HG02870 (cell line): ENCODE measurements around the gene CDH4.

Source experiments
- ATAC-seq: cut with Tn5 transposase; IDR thresholded peaks from one replicate; pipeline ENCODE4 v1.9.1; 2021; ENCODE audit warnings: mild to moderate bottlenecking, moderate library complexity; ENCODE audit not compliant: unreplicated experiment

The CDH4 gene

DNA sequence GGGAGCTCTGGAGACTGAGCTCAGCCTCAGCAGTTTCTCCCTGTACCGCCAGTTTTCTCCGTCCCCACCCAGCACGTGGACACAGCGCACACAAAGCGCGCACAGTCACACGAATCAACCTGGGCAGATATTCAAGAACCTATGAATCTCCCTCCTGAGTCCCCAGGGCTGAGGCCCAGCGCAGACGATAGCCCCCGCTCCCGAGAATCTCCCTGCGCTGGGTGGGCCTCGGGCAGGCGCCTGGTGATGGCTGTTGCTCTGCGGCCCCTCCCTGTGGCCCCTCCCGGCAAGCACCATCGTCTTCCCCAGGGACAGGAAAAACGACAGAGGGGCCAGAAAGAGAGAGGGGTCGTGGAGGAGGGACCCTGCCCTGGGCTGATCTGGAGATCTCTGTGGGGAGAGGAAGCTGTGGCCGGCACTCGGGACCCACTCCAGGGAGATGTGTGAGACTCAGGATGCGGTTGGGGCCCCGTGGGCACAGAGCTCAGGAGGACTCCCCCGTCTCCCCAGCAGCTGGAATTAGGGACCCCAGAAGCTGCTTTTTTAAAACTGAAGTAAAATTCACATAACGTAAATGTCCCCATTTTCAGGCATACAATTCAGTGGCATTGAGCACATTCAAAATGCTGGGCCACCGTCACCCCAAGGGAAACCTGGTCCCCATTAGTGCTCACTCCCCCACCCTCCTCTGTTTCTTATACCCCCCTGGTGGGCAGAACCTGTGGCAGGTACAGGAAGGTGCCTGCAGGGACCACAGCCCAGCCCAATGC, 482.9 kb downstream of the CDH4 start:
- ATAC-seq: no peak

DNA sequence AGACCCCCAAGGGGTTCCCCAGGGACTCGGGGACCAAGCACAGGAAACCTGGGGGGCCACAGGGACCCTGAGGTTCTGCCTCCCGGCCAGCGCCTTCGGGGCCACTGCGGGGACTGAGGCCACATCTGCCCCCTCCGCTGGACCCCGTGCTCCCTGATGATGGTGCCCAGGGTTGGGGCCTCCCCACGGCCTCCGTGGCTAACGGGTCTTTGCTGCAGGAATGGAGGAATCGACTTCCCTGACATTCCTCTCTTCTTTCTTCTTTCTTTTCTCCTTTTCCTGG, 483.4 kb downstream of the CDH4 start:
- no peak for ATAC-seq

DNA sequence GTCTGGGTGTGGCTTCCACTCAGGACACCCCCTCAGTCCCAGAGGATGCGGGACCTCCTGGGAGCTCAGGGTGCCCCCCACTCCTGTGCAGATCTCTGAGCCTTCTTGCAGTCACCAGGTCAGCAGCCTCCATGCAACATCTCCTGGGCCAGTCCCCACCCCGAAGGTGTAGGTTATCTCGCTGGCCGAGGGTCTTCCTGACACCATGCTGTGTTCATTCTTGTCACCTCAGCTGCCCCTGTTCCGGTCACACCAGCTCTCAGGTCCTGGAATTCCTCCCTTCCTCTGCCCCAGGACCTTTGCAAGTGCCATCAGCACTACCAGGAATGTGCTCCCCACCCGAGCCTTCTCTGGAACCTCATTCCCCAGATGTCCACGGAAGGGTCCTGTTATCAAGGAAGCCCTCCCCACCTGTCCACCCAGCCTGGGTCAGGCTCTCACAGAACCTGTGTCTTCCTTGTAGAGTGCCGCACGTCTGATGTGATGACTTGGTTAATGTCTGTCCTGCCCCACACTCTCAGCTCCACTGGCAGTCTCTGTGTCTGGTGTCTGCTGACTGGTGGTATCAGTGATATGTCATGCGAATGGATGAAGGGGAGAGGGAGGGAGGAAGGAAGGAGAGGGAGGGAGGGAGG, 484.1 kb downstream of the CDH4 start:
- ATAC-seq: no peak

- no peak for ATAC-seq
These were observed 484.8 kb downstream of the CDH4 start for GRCh38 chr20:61736751-61737310.

- ATAC-seq: no peak
These were observed 485.3 kb downstream of the CDH4 start for GRCh38 chr20:61737346-61737745.

DNA sequence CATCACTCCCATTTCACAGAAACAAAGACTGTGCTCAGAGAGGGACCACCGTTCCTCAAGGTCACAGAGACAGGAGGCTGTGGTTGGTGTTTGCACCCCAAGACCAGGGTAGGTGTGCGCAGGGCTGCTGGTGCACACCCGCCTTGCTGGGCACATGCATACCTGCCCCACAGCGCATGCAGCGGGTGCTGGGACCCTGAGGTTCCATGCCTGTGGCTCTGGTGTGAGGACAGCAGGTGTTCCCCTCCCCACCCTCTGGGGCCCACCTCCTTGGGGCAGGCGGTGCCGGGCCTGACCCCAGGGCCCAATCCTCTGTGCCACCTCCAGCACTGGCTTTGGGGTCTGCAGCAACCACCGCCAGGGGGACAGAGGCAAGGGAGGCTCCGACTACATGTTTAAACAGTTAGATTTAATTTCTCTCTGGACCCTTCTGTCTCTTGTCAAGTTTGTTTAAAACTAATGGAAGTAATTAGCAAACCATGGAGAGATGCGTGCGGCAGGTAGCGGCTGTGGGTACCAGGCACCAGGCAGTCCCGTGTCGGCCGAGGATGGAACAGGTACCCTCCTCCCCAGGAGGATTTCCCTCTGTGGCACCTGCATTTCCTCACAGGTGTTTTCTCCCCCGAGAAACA, 485.9 kb downstream of the CDH4 start:
- ATAC-seq: no peak

GRCh38 chr20:61738601-61739069, 486.6 kb downstream of the CDH4 start:
- no peak for ATAC-seq

DNA sequence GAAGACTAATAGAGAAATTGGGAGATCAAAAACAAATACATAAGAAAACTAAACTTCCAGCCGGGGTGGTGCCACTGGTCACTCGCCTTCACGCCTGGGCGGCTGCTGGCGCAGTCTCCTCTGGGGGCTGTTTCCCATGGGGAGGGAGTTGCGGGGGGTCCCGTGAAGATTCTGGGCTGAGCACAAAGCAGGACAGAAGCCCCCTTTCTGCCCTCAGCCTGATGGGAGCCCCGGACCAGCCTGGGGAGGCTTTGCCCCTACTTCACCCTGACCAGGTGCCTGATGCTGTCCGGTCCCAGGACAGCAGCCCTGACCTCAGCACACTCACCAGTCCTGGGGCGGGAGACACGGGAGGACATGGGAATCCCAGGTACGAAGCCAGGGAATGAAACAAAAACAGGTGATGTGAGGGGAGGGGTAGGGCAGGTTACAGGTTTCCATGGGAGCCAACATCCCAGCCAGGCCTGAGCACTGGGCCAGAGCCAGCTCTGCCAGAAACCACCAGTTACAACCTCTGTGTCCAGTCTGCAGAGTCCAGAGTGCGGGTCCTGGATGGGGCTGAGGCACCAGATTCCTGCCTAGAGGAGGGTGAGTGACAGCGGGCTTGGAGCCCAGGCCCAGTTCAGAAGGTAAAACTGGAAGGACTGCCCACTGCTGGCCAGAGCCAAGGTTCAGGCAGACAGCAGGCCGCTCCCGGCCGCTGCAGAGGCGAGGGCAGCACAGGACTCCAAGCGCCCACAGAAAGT, 487.2 kb downstream of the CDH4 start:
- no peak for ATAC-seq

GRCh38 chr20:61739832-61740118, 487.7 kb downstream of the CDH4 start:
- no peak for ATAC-seq

DNA sequence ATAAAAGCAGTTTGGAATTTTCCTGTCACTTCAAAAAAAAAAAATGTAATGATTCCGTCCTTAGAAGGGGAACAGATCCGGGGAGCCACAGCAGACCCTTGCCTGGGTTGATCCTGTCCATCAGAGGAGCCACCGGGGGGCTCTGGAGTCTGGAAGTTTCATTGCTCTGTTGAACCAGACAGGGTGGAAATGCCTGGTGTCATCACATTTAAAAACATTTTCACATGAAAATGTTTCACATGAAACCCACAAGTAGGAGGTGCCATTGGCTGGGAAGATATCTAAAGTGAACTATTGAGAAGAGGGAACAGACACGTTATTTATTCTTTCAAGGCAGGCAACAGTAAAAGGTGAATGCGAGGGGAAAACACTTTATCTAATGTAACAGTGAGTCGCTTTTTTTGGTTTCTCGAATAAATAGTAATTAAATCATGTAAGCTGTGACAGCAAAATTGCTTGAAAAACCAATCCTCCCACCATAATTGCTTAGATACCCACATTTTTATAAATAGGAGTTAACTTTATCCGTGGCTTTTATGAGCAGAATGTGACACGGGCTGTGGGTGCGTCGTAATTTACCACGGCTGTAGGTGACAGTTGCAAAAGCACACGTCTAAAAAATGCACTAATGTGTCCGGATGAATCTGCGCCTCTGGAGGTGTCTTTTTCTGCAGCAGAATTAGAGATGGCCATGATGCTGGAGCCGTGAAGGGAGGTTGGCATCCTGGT, 490.2 kb downstream of the CDH4 start:
- ATAC-seq: no peak

- ATAC-seq: no peak
These were observed 491.5 kb downstream of the CDH4 start for GRCh38 chr20:61743606-61744005.

- no peak for ATAC-seq
These were observed 492.8 kb downstream of the CDH4 start for GRCh38 chr20:61744691-61745396.

DNA sequence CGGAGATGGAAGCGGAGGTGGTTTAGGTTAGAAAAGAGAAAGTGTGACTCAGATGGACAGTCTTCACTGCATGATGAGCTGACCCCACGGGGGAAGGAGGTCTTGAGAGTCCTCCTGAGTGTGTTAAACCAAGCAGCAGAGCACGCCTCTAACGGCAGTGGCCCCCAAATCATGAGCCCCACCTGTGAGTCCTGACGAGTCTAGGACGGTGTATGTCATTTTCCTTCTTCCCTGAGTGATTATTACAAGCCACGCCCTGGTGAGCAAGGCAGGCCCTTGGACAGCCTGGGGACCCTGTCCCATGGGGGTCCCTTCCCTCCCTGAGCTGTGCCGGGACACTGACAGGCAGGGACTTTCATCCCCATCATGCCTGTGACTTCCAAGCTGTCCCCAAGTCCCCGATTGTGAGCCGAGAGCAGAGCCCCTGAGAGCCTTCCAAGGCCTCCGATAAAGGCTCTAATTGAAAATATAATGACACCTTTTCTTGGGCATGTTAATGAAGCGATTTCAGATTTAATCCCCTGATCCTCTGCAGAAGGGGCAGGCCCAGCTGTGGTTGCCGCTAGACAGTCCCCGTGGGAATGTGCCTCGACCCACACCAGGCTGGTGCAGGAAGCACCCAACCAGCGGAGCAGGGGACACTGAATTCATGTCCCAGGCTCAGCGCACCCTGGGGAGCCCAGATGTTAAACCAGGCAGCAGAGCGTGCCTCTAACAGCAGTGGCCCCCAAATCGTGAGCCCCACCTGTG, 493.5 kb downstream of the CDH4 start:
- ATAC-seq: no peak

GRCh38 chr20:61746147-61746646, 494.1 kb downstream of the CDH4 start:
- no peak for ATAC-seq

GRCh38 chr20:61746781-61747180, 494.7 kb downstream of the CDH4 start:
- no peak for ATAC-seq

DNA sequence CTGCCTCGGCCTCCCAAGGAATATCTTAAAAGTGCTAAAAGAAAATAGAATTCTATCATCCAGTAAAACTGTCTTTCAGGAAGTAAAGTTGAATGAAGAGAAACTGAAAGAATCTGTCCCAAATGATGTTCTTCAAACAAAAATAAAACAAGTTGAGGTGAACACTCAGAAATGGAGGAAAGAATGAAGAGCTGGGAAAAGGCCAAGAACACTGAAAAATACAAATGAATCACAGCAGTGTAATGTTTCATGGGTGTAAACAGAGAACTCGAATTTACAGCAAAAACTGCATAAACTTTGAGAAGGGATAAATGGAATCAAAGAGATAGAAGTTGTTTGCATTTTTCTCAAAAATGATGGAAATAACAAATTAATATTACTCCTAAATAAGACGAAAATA, 496.3 kb downstream of the CDH4 start:
- ATAC-seq: no peak

GRCh38 chr20:61749406-61750075, 497.5 kb downstream of the CDH4 start:
- no peak for ATAC-seq

DNA sequence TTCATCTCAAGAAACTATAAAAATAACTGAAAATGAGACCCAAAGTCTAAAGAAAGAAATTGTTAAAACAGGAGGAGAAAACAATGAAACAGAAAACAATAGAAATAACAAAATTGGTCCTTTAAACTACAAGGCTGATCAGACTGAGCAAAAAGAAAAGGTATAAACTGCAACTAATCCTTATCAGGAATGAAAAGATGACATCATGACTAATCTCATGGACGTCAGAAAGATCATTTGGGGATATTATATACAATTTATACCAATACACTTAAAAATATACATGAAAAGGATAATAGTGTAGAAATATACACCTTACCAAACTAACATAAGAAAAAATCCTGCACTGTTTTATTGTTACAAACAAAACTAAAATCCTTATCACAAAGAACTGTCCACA, 498.0 kb downstream of the CDH4 start:
- no peak for ATAC-seq

- ATAC-seq: no peak
These were observed 500.5 kb downstream of the CDH4 start for GRCh38 chr20:61752576-61752975.
